ENCODE data around the gene CERS2. TPM values are rescaled to one million over a fixed set of nuclear protein-coding genes. Genes with fewer than 3 reads are reported as not detected.

CERS2 gene
- total RNA-seq, 1 donor, result 142 TPM

- no peak for TF ChIP-seq CTCF (IDR thresholded peaks at IDR 0.05; ENCODE audit: insufficient read depth, low read depth, low read length)
- no peak for DNase-seq (ENCODE audit: low read depth)
- H3K4me3 ChIP-seq (ENCODE audit: low read depth, low read length), result no peak overlapping the region
Measured at GRCh38 chr1:151002611-151003010, 28.0 kb upstream of the CERS2 start.

GRCh38 chr1:151002051-151002450 lies 27.4 kb upstream of the CERS2 start:
- no peak for TF ChIP-seq CTCF (IDR thresholded peaks at IDR 0.05; ENCODE audit: insufficient read depth, low read depth, low read length)
- no peak overlapping the region for H3K4me3 ChIP-seq (ENCODE audit: low read depth, low read length)
- DNase-seq (ENCODE audit: low read depth), result no peak

- no peak for TF ChIP-seq CTCF (IDR thresholded peaks at IDR 0.05; ENCODE audit: insufficient read depth, low read depth, low read length)
- no peak for DNase-seq (ENCODE audit: low read depth)
- no peak overlapping the region for H3K4me3 ChIP-seq (ENCODE audit: low read depth, low read length)
Measured at GRCh38 chr1:151001602-151002001, 27.0 kb upstream of the CERS2 start.

- no peak for TF ChIP-seq CTCF (IDR thresholded peaks at IDR 0.05; ENCODE audit: insufficient read depth, low read depth, low read length)
- DNase-seq (ENCODE audit: low read depth), result no peak
- H3K4me3 ChIP-seq (ENCODE audit: low read depth, low read length), result no peak overlapping the region
Measured at GRCh38 chr1:151000408-151000807, 25.8 kb upstream of the CERS2 start.

- no peak overlapping the region for H3K4me3 ChIP-seq (ENCODE audit: low read depth, low read length)
- TF ChIP-seq CTCF (IDR thresholded peaks at IDR 0.05; ENCODE audit: insufficient read depth, low read depth, low read length), result no peak
- no peak for DNase-seq (ENCODE audit: low read depth)
Measured at GRCh38 chr1:150999926-151000325, 25.3 kb upstream of the CERS2 start.

- H3K4me3 ChIP-seq (ENCODE audit: low read depth, low read length), result no peak overlapping the region
- DNase-seq (ENCODE audit: low read depth), result peak; percentile 72
- no peak for TF ChIP-seq CTCF (IDR thresholded peaks at IDR 0.05; ENCODE audit: insufficient read depth, low read depth, low read length)
Measured at GRCh38 chr1:150999051-150999674, 24.5 kb upstream of the CERS2 start.

GRCh38 chr1:150997949-150998348 lies 23.3 kb upstream of the CERS2 start:
- no peak overlapping the region for H3K4me3 ChIP-seq (ENCODE audit: low read depth, low read length)
- TF ChIP-seq CTCF (IDR thresholded peaks at IDR 0.05; ENCODE audit: insufficient read depth, low read depth, low read length), result no peak
- DNase-seq (ENCODE audit: low read depth), result no peak

Measured in fibroblast of villous mesenchyme (primary cell).